HG02840 (cell line): Measurements from ENCODE around the gene CNTNAP2.
"Not testable (repeated sequence)": the region's sequence is repeated elsewhere in the genome, so short reads cannot be mapped to it uniquely, and the experiment has no call there.

Source experiments
- ATAC-seq: cut with Tn5 transposase; IDR thresholded peaks from one replicate; pipeline ENCODE4 v1.9.1; 2021; ENCODE audit warnings: mild to moderate bottlenecking, moderate library complexity, moderate number of reproducible peaks; ENCODE audit not compliant: unreplicated experiment, low FRiP score

The CNTNAP2 gene

DNA sequence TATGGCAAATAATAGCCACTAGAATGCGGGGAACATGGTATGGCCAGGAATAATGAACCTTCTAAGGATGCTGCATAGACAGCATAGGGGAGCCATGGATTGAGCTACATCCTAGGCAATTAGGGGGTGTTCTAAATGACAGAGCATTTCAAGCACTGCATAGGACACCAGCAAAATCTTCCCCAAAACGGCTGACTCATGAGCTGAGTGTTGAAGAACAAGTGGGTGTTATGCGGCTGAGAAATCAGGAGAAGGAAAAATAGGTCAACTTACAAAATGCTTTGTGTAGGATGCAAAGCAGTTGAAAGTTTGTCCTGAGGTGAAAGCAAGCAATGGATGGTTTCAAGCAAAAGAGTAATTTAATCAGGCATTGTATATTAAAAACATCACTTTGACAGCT is 1450.4 kb downstream of the CNTNAP2 start:
- ATAC-seq: no peak

DNA sequence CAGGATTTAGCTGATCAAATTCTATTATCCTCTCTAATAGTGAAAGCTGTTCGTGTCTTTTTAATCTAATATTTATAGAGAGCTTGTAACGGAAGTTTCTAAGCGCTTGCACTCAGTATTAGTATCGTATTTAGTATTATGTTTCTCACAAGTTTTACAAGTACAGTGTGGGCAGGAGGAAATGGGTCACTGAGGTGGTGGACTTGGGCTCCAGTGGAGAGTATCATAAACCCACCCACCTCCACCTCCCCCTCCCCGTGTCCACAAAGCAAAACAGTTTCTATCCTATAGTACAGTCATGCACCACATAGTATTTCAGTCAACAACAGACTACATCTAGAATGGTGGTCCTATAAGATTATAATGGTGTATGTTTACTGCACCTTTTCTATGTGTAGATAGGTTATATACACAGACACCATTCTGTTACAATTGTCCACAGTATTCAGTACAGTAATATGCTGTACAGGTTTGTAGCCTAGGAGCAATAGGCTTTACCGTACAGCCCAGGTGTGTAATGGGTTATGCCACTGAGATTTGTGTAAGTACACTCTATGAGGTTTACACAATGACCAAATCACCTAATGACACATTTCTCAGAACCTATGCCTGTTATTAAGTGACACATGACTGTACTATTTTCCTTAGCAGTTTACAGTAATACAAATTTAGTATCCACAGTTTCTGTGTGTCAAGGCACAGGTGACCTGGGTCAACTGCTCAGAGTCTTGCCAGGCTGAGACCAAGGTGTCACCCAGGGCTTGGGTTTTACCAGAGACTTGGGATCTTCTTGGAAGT is 1452.7 kb downstream of the CNTNAP2 start:
- no peak for ATAC-seq

DNA sequence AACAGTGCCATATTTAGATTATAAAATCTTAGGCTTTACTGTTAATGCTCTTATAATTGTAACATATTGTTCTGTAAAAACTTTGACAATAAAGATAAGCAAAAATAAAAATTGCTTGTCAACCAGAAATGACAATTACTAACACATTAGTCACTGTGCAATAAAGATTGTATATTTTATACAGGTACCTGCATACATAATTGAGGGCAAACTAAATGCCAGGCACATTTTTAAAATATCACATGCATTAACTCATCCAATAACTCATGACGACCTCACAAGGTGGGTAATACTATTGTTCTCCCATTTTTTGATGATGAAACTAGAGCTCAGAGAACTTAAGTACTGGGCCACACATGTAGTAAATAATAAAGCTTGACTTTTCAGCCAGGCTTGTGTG is 1453.8 kb downstream of the CNTNAP2 start:
- no peak for ATAC-seq

DNA sequence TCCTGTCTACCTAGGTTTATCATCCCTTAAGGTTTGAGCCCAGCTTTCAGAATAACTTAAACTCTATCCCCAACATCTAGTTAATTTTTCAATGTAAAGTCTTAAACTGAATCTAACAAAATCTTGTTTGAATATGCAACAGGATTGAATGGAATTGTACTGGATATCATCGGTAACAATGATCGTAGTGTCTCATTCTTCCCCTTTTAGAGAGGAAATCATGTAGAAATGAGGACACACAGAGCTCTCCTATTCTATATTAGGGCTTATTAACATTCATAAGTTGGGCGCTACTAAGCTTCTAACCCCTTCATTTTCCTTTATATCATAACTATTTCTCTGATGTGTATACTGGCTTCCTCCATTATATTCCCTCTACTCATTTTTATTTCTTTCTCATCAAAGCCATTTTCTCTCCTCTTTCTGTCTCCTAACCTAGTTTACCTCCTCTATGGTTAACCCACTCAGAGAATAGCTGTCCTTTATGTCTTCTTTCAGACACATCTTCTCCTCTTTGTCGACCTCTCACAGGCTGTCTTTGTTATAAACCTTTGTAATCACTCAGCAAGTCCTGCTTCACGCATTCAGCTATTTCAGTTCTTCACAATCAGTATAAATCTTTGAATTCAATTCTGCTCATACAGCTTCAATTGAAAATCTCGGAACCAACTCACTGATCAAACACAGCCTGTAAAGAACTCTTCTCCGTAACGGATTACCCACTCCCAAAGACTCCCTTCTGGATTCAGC is 1455.0 kb downstream of the CNTNAP2 start:
- ATAC-seq: no peak

DNA sequence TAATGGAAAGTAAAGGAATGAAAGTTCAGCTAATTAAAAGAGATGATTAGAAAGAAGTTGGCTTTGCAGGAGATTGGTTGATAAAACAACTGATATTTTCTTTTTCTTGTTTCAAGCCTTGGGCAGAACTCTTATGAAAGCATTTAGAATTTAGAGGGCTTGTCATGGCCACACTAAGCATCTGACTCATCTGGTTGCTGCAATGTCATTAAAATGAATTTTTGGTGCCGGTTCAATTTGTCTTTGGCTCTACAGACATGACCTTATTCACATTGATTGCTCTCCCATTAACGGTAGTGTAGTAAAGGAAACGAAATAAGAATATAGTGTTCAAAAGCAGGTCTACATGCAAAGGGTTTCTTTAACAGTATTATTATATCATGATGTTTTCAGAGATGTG is 1461.6 kb downstream of the CNTNAP2 start:
- no peak for ATAC-seq

DNA sequence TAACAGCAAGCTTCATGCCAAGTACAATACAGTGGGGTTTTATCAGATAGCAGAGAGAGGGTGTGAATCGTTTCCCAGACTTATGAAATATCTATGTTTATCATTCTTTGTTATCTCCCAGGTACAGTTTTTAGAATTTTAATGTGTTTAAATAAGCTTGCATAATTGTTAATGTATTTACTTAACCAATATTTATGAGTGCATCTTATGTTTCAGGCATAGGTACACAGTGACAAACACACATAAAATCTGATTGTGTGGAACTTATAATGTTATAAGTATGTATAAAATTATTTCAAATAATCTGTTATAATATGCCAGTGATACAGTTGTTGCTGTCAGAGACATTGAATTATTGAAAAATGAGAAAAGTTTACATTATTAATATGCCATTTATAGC is 1462.5 kb downstream of the CNTNAP2 start:
- ATAC-seq: no peak

DNA sequence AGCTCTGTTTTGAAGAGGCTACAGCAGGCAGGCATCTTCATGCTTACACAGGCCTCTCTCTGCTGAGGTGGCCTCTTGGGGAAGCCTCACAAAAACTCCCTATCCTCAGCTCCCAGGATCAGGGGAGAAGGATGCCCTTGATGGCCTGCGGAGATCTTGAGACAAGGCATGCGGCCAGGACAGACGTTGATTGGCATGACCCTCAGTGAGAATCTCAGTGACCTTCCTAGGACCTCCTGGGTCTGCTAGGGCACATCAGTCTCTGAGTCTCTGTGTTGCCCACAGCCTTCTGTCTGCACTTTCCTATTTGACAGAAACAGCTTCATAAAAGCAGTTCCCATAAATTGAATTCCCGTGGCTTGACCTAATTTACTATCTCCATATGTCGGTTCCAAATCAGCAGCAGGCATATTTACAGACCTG is 1468.2 kb downstream of the CNTNAP2 start:
- no peak for ATAC-seq

DNA sequence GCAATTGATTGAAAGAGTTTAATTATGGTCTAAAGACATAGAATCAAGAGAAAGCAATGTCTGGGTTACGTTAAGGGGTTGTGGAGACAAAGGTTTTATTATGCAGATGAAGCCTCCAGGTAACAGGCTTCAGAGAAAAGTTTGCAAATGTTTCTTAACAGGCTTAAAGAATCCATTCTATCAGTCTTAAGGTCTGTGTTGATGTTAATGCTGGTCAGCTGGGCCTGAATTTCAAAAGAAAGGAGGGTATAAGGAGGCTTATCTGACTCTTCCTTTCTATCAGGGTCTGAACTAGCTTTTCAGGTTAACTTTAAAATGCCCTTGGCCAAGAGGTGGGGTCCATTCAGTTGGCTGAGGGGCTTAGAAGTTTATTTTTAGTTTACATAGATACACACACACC is 1469.5 kb downstream of the CNTNAP2 start:
- no peak for ATAC-seq

DNA sequence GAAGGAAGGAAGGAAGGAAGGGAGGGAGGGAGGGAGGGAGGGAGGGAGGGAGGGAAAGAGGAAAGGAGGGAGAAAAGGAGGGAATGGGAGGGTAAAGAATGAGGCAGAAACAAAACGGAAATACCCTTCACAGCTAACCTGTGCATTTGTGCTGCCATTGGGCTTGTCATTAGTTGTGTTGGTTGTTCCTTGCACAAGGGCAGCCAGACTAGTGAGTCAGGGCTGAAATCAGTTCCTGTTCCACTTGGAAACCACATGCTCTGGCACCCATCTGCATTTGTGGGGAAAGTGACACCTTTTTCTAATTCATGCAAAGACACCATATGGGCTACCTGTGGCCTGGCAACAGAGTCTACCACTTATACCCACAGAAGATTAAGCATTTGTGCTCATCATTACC is 1469.9 kb downstream of the CNTNAP2 start:
- no peak for ATAC-seq

DNA sequence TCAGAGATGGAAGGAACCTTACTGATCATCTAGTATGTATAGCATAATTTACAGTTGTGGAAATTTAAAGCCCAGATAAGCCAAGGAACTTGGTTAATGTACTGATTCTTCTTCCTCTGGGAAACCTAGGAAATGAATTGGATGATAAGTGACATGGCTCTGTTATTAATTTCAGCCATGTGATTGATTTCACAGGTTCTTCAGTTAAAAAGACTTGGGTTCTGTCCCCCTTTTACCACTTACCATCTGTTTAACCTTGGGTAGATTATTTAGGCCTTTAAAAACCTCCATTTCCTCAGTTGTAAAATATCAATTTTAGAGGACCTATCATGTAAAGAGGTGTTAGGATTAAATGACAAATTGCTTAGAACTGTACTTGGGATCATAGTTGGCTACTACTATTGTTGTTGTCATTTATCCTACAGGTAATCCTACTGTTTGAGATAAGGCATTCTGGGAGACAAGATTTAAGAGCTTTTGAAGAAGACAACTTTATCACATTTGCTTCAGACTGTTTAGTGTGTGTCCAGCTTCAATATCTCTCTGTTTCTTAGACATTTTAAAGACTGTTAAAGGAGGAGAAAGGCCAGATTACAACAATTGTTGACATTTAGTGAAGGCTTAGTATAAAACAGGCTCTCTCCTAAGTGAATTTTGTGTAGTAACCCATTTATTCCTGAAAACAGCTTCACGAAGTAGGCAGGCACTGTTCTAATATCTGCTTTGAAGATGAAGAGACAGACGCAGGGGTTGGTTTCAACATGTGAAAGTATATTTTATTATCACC is 1476.9 kb downstream of the CNTNAP2 start:
- no peak for ATAC-seq

DNA sequence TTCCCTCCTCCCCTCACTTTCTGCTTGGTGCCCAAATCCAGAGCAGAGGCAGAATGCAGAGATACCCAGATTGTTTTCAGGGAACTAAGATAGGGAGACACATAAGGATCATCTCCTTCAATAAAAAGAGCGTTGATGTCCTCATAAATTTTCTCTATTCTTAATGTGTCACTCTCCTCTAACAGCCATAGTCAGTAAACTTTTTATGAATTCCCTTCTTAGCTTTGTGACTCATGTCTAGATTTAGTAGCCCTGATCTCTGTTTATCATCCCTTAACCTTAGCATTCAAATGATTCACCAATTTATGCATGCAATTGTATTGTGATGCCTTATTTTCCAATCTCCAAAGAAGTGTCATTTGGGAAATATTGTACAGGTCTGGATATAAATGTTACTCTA is 1478.4 kb downstream of the CNTNAP2 start:
- ATAC-seq: no peak

DNA sequence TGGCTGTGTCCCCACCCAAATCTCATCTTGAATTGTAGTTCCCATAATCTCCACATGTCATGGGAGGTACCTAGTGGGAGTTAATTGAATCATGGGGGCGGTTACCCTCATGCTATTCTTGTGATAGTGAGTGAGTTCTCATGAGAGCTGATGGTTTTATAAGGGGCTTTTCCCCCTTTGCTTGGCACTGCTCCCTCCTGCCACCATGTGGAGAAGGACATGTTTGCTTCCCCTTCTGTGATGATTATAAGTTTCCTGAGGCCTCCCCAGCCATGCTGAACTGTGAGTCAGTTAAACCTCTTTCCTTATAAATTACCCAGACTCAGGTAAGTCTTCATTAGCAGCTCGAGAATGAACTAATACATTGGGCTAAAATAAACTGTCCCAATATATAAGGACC is 1482.1 kb downstream of the CNTNAP2 start:
- ATAC-seq: not testable (repeated sequence)

DNA sequence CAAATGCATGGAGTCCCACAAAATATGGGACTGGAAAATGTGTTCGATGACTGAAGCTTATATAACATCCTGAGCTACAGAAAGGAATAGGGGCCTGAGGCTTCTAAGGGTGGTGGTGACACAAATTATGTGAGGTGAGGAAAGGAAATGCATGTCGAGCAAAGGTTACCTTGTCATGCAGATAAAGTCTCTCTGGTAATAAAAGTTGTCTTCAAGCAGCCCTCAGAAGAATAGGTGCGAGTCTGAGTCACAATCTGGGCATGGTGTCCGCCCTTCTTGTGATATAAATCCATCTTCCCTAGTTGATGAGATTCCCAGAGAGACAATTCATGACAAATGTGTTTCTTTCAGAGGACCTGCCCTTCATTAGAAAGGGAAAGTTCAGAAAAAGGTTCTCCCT is 1488.7 kb downstream of the CNTNAP2 start:
- ATAC-seq: no peak

DNA sequence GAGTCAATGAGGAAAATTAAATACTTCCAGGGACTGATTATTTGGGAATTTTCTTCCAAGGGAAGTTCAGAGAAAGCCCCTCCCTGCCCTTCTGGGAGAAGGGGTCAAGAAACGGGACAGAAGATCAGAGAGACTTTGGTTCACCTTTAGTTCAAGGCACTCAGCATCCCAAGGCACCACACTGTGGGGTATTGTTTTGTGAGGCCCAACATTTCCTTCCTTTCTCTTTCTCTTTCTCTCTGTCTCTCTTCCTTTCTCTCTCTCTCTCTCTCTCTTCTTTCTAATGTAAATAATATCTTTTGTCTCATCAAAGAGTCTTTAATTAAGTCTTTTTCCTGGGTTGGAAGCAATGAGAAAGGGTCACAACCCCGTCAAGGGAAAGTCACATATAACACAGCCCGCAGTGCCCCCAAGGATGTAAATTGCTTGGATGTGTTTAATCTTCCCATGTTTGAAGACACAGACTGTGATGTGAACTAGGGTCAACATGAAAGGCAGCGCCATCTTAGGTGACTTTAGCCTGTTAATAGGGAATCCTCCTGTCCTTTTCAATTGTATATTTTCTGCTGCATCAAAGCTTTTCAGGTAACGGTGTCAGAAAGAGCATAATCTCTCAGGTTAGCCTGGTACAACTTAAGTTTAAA is 1490.7 kb downstream of the CNTNAP2 start:
- ATAC-seq: no peak

DNA sequence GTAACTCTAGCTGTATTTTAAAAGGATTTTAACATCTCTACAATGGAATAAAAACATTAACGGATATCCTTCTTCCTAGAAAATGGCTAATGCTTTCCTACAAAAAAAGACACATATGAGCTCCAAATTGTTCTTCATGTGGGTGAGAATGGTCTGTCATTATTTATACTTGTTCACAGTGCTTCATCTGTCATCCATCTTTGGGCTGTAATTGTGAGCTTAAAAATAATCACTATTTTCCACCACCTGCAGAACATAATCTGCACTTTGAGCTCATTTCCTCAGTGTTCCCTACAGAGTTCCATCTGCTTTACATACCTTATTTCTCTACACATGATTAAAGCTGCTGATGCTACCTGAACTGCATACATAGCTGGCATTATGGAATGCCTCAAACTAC is 1494.8 kb downstream of the CNTNAP2 start:
- ATAC-seq: no peak

DNA sequence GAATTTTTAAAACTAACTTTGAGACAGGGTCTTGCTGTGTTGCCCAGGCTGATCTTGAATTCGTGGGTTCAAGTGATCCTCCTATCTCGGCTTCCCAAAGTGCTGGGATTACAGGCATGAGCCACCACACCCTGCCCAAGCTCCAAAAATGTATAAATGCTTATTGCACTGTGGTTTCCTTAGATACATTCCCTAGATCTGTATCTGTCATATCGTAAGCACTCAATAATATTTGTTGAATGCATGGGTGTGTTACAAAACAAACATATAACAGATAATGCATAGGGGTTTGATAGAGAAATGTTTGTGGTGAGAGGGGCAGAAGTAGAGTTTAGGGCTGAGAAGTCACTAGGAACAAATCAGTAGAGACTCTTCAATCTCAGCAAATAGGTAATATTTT is 1518.7 kb downstream of the CNTNAP2 start:
- ATAC-seq: no peak

DNA sequence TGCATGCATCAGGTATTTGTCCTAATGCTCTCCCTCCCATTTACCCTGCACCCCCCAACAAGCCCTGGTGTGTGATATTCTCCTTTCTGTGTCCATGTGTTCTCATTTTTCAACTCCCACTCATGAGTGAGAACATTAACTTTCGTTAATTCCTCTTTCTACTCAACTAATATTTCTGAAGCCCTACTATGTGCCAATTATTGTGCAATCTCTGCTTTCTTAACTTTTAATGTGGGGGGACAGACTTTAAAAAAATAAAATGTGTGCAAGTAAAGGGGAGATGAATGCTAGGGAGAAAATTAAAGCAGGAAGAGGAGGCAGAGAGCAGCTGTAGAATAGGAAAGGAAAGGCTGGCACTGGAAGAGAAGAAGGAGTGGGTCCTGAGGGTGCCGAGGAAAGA is 1520.0 kb downstream of the CNTNAP2 start:
- no peak for ATAC-seq

DNA sequence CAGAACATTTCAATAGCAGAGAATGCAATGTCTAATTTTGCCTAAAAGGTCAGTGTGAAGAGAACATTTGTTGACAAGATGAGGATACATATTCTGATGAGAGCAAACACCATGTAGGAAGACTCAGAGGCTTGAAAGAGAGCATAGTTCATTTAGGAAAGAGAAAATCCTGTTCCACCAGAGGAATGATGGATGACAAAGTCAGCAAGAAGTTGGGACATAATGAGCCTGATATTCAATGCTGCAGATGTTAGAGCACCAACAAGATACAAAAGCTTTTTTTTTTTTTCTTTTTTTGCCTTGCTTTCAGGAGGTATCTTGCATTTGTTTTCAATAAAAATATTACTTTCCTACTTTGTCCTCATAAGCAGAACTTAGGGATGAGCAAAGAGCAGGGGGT is 1522.0 kb downstream of the CNTNAP2 start:
- no peak for ATAC-seq

DNA sequence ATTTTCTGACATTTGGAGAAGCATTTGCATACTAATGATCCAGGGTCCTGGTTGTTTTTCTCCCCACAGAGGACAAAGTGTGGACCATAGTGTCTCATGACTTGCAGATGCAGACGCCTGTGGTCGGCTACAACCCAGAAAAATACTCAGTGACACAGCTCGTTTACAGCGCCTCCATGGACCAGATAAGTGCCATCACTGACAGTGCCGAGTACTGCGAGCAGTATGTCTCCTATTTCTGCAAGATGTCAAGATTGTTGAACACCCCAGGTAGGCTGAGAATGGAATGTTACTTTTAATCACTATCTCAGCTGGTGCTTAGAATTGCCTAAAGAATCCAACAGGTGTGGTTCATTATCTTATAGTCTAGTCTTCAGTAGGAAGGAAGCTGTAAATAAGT is 1522.4 kb downstream of the CNTNAP2 start:
- no peak for ATAC-seq

DNA sequence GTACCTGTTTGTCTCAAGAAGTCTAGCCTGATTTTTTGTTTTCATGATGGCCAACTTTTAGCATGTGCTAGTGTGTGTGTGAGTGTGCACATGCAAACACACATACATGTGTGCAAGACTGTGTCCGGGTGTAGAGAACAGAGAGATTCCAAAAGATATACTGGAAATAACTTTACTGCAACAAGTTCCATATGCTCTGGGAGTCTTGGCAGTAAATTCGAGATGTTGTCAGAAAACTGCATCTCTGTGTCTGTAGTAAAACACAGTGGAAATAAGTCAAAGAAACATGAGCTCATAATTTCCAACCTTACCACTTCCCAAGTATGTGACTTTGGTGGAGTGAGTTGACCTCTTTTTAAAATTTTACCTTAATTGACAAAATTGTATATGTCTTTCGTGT is 1523.2 kb downstream of the CNTNAP2 start:
- no peak for ATAC-seq

DNA sequence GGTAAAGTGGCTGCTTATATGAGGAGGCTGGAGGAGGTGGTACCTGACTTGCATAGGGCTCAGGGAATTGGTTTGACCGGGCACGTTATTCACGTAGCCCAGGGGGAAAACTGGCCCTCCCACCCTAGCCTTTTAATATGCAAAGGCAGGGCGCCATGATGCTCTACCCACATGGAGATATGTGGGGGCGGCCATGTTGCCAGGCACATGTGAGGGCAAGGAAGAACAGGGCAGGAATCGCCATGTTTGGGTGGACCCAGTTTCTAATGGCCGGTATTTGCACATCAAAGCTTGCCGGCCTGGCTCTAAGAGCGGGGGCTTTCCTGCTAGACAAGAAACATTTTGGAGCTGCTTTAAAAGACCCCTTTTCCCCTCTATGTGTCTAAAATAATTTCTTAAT is 1524.2 kb downstream of the CNTNAP2 start:
- ATAC-seq: no peak
